ENCODE results near the gene FLCN.

Gene FLCN

DNA sequence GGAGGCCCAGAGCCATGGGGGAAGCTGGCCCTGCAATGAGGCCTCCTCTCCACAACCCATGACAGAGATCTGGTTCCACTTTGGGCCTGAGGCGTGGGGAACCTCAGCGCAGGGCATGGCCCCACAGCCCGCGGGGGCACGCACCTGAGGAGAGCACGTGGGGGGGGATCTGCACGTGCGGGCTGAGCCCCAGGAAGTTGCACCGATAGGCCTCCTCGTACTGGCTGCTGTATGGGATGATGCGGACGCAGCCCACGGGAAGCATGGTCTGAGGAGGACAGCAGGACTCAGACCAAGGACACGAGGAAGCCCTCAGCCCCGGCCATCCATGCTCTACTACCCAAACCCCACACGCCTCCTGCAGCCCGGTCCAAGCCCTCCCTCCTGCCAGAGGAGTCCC is 20.7 kb downstream of the FLCN start:
- H3K27ac ChIP-seq, result no peak overlapping the region
- TF ChIP-seq, protein P1, sequence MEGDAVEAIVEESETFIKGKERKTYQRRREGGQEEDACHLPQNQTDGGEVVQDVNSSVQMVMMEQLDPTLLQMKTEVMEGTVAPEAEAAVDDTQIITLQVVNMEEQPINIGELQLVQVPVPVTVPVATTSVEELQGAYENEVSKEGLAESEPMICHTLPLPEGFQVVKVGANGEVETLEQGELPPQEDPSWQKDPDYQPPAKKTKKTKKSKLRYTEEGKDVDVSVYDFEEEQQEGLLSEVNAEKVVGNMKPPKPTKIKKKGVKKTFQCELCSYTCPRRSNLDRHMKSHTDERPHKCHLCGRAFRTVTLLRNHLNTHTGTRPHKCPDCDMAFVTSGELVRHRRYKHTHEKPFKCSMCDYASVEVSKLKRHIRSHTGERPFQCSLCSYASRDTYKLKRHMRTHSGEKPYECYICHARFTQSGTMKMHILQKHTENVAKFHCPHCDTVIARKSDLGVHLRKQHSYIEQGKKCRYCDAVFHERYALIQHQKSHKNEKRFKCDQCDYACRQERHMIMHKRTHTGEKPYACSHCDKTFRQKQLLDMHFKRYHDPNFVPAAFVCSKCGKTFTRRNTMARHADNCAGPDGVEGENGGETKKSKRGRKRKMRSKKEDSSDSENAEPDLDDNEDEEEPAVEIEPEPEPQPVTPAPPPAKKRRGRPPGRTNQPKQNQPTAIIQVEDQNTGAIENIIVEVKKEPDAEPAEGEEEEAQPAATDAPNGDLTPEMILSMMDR (conservative IDR thresholded peaks at IDR 0.05), result no peak
- no peak for TF ChIP-seq ZFX (IDR thresholded peaks at IDR 0.05)

DNA sequence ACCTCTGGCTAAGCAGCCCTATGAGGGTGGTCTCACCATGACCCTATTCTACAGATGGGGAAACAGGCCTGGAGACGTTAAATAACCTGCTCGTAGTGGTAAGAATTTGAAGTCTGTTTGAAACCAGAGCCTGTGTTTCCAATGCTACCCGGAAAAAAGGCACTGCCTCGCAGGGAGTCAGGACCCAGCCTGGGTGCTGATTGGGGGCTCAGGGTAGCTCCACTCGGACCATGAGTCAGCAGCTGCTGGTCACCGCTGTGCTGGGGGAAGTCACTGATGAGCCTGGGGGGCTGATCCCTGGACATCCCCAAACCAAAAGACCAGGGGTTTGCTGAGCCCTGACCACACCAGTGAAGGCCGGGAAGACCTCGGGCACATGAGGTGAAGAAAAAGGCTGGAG is 21.4 kb downstream of the FLCN start:
- no peak overlapping the region for H3K27ac ChIP-seq
- no peak for TF ChIP-seq ZFX (IDR thresholded peaks at IDR 0.05)
- TF ChIP-seq, protein P1 (conservative IDR thresholded peaks at IDR 0.05), result no peak

DNA sequence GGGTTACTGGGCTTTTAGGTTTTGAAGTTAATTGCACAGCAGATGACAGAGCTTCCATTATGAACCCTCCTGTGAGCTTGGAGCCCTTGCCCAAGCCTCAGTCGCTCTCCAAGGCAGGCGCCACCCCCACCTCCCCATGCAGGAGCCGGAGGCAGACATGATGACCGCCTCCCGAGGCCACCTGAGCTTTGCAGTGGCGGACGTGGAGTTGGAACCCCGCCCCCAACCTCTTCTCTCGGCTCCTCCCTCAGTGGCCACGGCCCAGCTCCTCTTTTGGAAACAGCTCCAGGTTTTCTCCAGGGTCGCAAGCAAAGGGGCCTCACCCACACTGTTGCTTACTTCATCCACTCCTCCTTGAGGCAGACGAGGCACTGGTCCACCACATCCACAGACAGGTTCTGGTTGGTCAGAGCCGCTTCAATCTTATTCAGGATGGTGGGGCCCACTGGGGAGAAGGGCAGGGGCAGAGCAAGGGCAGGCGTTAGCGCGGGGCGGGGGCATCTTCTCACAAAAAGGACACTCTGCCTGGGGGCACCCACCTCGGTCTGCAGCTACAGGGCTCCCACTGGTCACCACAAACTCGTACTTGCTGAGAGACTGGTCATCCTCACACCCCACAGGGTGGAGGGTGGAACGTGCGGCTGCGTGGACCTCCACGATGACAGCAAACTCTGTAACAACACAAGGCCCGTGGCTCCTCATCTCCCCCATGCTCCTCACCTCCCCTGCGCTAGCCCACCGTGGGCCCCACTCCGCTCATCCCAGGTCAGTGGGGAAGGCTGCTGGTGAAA is 22.1 kb downstream of the FLCN start:
- no peak overlapping the region for H3K27ac ChIP-seq
- no peak for TF ChIP-seq ZFX (IDR thresholded peaks at IDR 0.05)
- TF ChIP-seq, protein P1 (conservative IDR thresholded peaks at IDR 0.05), result no peak

DNA sequence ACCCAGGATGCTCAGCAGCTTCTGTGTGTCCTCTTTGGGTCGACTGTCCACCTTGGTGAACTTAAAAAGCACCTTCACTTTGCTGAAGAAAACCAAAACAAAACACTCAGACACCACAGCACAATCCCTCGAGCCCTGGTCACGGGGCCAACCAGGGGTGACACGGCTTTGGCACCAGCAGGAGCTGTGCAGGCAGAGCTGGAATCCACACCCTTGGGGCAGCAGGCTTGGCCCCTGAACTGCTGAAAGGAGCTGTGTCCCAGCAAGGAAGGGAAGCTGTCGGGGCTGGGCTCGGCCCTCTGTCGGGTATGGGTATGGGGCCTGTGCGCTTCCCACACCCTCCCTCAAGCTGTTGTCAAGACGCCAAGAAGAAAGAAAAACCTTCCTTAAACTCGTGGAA is 23.2 kb downstream of the FLCN start:
- TF ChIP-seq, protein P1 (conservative IDR thresholded peaks at IDR 0.05), result no peak
- no peak for TF ChIP-seq ZFX (IDR thresholded peaks at IDR 0.05)
- no peak overlapping the region for H3K27ac ChIP-seq

DNA sequence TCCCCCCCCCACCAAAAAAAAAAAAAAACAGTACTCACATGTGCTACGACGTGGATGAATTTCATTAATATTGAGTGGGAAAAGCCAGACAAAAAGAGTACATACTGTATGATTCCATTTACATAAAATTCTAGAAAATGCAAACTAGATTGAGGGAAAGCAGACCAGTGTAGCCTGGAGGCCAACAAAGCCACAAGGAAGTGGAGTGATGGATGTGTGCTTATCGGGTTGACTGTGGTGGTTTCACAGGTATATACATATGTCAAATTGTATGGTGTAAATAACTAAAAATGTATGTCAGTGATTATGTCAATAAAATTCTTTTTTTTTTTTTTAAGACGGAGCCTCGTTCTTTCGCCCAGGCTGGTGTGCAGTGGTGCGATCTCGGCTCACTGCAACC is 29.0 kb downstream of the FLCN start:
- H3K27ac ChIP-seq, result no peak overlapping the region

DNA sequence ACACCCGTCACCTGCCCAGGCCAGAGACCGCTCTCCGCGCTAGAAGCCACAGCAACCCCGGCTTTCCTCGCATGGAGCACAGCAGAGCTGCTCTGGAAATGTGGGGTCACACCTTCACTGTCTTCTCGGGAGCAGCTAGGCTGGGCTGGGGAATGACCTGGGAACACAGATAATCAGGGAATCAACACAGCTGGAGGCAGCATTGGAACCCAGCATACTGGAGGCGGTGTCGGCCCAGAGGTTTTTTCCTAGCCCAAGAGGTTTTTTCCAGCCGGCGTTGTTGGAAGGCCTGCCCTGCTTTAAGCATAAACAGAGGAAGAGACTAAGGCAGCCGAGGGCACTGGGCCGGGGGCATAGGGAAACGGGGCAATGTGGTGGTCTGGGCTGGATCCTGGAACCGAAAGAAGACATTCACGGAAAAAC is 30.0 kb downstream of the FLCN start:
- TF ChIP-seq ZFX (IDR thresholded peaks at IDR 0.05), result no peak
- TF ChIP-seq, protein P1 (conservative IDR thresholded peaks at IDR 0.05), result no peak
- no peak overlapping the region for H3K27ac ChIP-seq

More for the DNA sequence above, 29.0 kb downstream of the FLCN start:
- no peak for TF ChIP-seq ZFX (IDR thresholded peaks at IDR 0.05)
- TF ChIP-seq, protein P1 (conservative IDR thresholded peaks at IDR 0.05), result no peak

DNA sequence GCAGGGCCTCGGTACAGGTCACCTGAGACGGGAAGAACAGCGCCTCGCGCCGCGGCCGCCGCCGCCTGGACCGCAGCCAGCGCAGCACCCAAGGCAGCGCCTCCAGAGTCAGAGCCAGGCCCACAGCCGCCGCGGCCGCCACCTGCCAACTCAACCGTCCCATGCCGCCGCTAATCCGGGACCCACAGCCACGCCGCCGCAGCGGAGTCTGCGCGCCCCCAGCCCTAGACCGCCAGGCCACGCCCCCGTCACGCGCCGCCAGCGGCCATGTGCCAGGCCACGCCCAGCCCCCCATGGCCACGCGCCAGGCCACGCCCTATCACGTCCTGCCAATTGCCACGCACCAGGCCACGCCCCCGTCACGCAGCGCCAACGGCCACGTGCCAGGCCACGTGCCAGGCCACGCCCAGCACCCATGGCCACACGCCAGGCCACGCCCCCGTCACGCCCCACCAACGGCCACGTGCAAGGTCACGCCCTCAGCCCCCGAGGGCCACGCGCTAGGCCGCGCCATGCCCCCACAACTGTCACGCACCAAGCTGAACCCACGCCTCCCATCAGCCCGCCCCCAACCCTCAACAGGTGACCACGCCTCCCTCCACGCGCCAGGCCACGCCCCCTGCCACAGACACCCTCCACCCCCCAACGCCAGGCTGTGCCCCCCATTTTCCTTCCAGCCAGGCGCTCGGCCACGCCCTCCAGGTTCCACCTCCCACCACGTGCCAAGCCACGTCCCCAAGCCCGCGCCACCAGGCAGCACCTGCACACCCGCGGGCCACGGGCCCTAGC is 30.6 kb downstream of the FLCN start, which contains the start of gene PLD6:
Gene PLD6, minus strand, starts transcription at position 210 of the 789 bp plus-strand sequence. Its CDS starts 47 bp downstream, at position 163.
- TF ChIP-seq ZFX (IDR thresholded peaks at IDR 0.05), result no peak
- TF ChIP-seq, protein P1 (conservative IDR thresholded peaks at IDR 0.05), result no peak
- H3K27ac ChIP-seq, result no peak within 1 kb of the TSS
